Upper lobe of left lung (tissue), 4 donors: ENCODE data around the gene ADRA2C.

Source experiments
- CTCF ChIP-seq, 6 experiments: fragments of 450-650 bp in 4 of 6; fragments of 200-600 bp in 2 of 6; sonication (generic) in 2 of 6; IDR thresholded peaks; one replicate each; pipeline ENCODE4 v1.5.1; 2016 to 2019; ENCODE audit warnings: antibody characterized with exemption in 6 of 6
- EP300 ChIP-seq, 4 donors: sonication (generic); formaldehyde crosslinking; IDR thresholded peaks; one replicate each; pipeline ENCODE4 v1.5.1; 2017; ENCODE audit warnings: antibody characterized with exemption in 4 of 4, control low read depth in 2 of 4

DNA sequence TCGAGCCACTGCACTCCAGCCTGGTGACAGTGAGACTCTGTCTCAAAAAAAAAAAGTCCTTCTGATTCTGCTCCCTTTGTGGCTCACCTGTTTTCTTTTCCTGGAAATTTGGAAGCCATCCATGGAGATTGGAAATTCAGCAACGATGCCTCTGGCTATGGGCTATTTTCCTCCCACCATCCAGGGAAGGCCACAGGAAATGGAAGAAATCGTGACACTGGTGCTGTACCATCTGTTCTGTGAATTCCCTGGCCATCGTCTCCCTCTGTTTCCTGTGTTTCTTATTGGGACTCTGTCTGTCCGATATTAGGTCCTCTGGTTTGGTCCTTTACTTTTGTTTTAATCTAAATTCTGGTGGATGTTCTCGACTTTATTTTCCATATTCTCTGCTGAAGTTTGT is 29.4 kb upstream of the ADRA2C start:
- TF ChIP-seq CTCF (IDR thresholded peaks at IDR 0.05) (no peak), EP300 (IDR thresholded peaks at IDR 0.05) (no peak)
